ENCODE data around the gene IZUMO1.
"Not testable (repeated sequence)": the region's sequence is repeated elsewhere in the genome, so short reads cannot be mapped to it uniquely, and the experiment has no call there.

Gene IZUMO1

DNA sequence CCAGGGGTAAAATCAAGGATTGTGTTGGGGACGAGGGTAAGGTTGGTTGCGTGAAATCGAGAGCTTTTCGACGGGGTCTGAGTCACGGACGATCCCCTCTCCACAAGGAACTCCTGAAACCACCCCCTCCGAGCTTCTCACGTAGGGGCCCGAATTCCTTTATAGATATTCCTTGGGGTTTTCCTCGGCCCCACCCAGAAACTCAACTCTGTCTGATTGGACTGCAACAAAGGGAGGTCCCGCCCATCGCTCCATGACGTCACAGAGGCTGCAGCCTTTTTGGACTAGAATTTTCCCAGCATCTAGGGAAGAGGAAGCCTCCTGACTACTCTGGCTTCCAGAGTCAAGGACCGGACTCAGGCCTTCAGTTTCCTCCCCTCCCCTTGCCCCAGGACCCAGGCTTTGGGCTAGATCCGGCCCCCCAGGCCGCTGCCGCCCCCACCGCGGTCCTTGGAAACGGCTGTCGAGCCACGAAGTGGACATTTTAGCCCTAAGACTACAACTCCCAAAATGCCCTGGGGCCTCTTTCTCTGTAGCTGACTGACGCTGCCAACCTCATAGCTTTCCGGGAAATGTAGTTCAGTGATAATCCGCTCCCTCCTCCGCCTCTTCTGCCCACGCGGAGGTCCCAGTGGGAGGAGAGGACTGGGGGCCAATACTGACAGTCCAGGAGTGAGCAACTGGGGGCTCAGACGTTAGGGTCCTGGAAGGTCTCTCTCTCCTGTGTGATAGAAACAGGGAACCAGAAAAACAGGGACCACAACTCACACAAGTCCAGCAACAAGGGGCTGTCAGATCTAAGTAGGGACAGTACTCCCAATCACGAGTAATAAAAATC, at the start of gene IZUMO1:
Gene IZUMO1, minus strand, starts transcription at position 172 of the 838 bp plus-strand sequence. CDS start 1,050 bp downstream, outside the sequence.
- peak; percentile 53 to 63 for DNase-seq

DNA sequence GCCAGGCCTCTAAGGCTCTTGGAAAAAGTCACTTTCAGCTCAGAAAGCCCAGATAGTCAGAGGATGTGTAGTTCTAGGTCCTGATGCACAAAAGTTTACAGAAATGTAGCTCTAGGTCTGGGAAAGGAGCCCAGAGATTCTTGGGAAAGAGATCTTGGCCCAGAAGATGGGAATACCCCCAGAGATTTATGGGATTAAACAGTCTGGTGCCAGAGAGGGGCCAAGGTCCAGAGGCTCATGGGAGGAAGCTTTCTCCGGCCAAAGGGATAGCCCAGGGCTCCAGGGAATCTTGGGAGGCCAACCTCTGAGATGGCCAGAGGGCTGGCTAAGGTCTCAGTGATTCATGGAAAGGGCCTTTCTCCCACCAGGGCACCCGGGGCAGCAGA, 49.0 kb upstream of the IZUMO1 start:
- DNase-seq, result no peak

DNA sequence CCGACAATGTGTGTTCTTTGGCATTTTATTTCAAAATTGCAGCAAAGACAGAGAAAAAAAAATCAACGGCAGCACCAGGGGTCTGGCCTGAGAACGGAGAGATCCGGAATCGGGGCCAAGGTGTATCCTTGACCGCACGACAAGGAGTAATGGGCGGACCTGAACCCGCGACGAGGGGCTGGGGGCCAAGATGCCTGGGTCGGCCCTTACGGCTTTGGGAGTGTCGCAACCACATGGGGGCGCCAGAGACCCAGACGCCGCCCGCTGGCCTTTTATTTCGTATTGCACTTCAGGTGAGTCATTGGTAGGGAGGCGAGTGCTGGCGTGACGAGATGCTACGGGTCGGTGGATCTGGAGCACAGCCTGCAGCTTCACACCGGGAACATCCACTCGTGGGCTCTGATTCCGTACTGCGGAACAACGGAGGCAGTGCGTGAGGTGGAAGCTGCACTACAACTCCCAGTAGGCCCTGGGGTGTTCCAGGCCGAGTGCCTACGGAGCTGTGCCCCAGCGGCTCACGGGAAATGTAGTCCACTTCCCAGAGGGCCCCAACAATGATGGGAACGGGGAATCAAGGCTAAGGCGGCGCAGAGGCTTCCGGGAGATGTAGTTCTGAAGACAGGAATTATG, 48.5 kb upstream of the IZUMO1 start:
- DNase-seq, result peak; percentile 85 to 87

- no peak for DNase-seq
These were observed 47.6 kb upstream of the IZUMO1 start for GRCh38 chr19:48794291-48794690.

- no peak for DNase-seq
These were observed 46.6 kb upstream of the IZUMO1 start for GRCh38 chr19:48793271-48793670.

- DNase-seq, result not testable (repeated sequence)
These were observed 40.6 kb upstream of the IZUMO1 start for GRCh38 chr19:48787331-48787730.

GRCh38 chr19:48786422-48786821, 39.7 kb upstream of the IZUMO1 start:
- DNase-seq, result not testable (repeated sequence)

DNA sequence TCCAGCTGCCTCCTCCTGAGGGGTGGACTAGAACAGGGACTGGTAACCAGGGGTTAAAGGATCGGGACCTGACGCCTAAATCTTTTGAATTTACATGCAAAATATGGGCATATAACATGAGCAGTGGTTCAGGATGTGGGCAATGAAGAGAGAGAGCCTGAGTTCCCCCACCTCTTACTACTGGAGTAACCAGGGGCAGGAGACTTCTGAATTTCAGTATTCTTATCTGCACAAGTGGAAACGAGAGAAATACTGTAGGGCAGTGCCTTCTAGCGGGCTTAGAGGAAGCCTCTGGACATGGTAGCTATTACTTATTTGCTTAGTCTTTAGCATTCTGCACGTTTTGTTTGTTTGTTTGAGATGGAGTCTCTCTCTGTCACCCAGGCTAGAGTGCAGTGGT, 37.8 kb upstream of the IZUMO1 start:
- no peak for DNase-seq

GRCh38 chr19:48780631-48781391, 34.1 kb upstream of the IZUMO1 start:
- no peak for DNase-seq

GRCh38 chr19:48779636-48780035, 32.9 kb upstream of the IZUMO1 start:
- no peak for DNase-seq

- DNase-seq, result no peak
These were observed 31.0 kb upstream of the IZUMO1 start for GRCh38 chr19:48777720-48778119.

DNA sequence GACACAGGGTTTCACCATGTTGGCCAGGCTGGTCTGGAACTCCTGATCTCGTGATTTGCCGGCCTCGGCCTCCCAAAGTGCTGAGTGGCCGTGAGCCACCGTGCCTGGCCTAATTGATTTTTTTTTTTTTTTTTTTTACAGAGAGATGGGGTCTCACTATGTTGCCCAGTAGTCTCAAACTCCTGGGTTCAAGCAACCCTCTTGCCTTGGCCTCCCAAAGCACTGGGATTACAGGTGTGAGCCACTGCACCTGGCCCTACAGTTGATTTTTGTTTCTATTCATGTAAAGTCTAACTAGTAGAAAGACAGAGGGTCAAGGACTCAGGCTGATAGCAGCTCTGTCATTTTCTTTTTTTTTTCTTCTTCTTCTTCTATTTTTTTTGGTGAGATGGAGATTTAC, 30.4 kb upstream of the IZUMO1 start:
- no peak for DNase-seq

- DNase-seq, result no peak
These were observed 25.8 kb upstream of the IZUMO1 start for GRCh38 chr19:48772503-48772953.

GRCh38 chr19:48770734-48771472, 24.2 kb upstream of the IZUMO1 start:
- no peak for DNase-seq

- DNase-seq, result no peak
These were observed 23.6 kb upstream of the IZUMO1 start for GRCh38 chr19:48770266-48770665.

GRCh38 chr19:48768994-48769713, 22.4 kb upstream of the IZUMO1 start:
- DNase-seq, result no peak

GRCh38 chr19:48768171-48768753, 21.6 kb upstream of the IZUMO1 start:
- not testable (repeated sequence) for DNase-seq

GRCh38 chr19:48765816-48766215, 19.1 kb upstream of the IZUMO1 start:
- DNase-seq, result not testable (repeated sequence)

DNA sequence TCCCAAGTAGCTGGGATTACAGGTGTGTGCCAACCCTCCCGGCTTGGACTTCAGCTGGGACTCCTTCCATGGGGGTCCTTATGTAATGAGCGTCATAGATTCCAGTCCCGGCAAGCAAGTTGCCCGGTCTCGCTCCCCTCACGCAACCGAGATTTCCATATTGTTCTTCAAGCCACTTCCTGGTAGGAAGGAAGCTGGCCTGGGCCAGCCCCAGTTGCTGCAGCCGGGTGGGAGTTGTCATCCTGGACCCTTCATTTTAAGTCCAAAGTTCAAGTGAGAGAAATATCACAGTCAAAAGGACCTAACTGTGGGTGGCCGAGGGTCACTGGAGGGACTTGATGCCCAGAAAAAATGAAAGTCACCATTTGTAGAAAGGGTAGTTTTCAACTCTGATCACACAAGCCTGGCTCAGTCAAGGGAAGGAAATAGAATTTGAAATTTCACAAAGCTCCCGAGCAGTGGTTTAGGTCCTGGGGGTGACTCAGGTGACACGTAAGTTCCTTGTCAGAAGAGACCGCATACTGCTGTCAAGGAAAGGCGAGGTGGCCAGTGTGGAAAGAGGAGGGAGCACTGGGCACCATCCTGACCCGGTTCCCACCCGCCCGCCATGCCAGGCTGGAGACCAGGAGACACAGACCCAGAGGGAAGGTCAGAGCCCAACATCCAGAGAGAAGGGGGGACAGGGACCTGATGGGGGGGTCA, 13.9 kb upstream of the IZUMO1 start:
- DNase-seq, result no peak

GRCh38 chr19:48757741-48758144, 11.0 kb upstream of the IZUMO1 start:
- DNase-seq, result no peak

- DNase-seq, result no peak
These were observed 10.5 kb upstream of the IZUMO1 start for GRCh38 chr19:48757089-48757675.
